Common myeloid progenitor, CD34-positive (primary cell): Measurements from ENCODE around the gene SNRPF.

Experiments
- CTCF ChIA-PET: fragments of 350-600 bp; sonication (Branson Sonifier 250); formaldehyde crosslinking; loops from one replicate; lab custom pipeline; 2021; ENCODE audit warnings: antibody characterized with exemption; lab: Charles Lee
- POLR2A ChIA-PET: fragments of 350-600 bp; sonication (Branson Sonifier 250); formaldehyde crosslinking; loops from one replicate; lab custom pipeline; 2021; ENCODE audit warnings: antibody characterized with exemption; lab: Charles Lee
- DNase-seq, 3 donors: peaks; one replicate each; pipeline versions ENCODE4 v3.0.0 to v3.0.0-alpha.2; 2013
- H3K27ac ChIP-seq, 2 experiments: 1 replicate in 1 of 2; 2 replicates in 1 of 2; pipeline ENCODE4 v1.7.0; 2013; ENCODE audit warnings: inconsistent platforms in 2 of 2, low read length in 2 of 2, mild to moderate bottlenecking in 2 of 2, low read depth in 1 of 2, moderate library complexity in 1 of 2; ENCODE audit not compliant: severe bottlenecking in 2 of 2, insufficient read depth in 1 of 2, poor library complexity in 1 of 2
- H3K27me3 ChIP-seq, 5 experiments: replicated peaks in 2 of 5; 1 replicate in 3 of 5; 2 replicates in 2 of 5; pipeline versions ENCODE4 v1.6.1 to v1.7.0; 2013; ENCODE audit warnings: low read length in 4 of 5, mild to moderate bottlenecking in 2 of 5, moderate library complexity in 2 of 5, inconsistent platforms in 1 of 5; ENCODE audit not compliant: insufficient read depth in 5 of 5, control insufficient read depth in 4 of 5
- H3K36me3 ChIP-seq, 4 experiments: 1 replicate in 2 of 4; 2 replicates in 2 of 4; pipeline versions ENCODE4 v1.6.1 to v1.7.0; 2013; ENCODE audit warnings: low read length in 3 of 4, control low read depth in 1 of 4, mild to moderate bottlenecking in 1 of 4; ENCODE audit not compliant: control insufficient read depth in 4 of 4, insufficient read depth in 4 of 4
- H3K4me1 ChIP-seq, 4 experiments: 1 replicate in 3 of 4; 2 replicates in 1 of 4; pipeline versions ENCODE4 v1.6.1 to v1.7.1; 2013; ENCODE audit warnings: low read length in 3 of 4, mild to moderate bottlenecking in 3 of 4, control low read depth in 1 of 4, inconsistent platforms in 1 of 4, moderate library complexity in 1 of 4; ENCODE audit not compliant: control insufficient read depth in 4 of 4, insufficient read depth in 4 of 4; ENCODE audit errors: control extremely low read depth in 1 of 4
- H3K4me3 ChIP-seq, 7 experiments: 1 replicate in 4 of 7; 2 replicates in 3 of 7; pipeline versions ENCODE4 v1.5.1 to v1.7.0; 2013; ENCODE audit warnings: mild to moderate bottlenecking in 7 of 7, low read length in 6 of 7, moderate library complexity in 6 of 7, inconsistent platforms in 2 of 7, low read depth in 2 of 7, control low read depth in 1 of 7; ENCODE audit not compliant: insufficient read depth in 4 of 7, control insufficient read depth in 1 of 7; ENCODE audit errors: extremely low read depth in 1 of 7
- H3K9me3 ChIP-seq, 5 experiments: 1 replicate in 4 of 5; 2 replicates in 1 of 5; pipeline versions ENCODE4 v1.6.1 to v1.7.1; 2013; ENCODE audit warnings: low read length in 4 of 5, mild to moderate bottlenecking in 2 of 5, inconsistent platforms in 1 of 5, low read depth in 1 of 5, moderate library complexity in 1 of 5; ENCODE audit not compliant: control insufficient read depth in 4 of 5, insufficient read depth in 2 of 5; ENCODE audit errors: control extremely low read depth in 1 of 5
- WGBS: methylation state at CpG from one replicate; pipeline ENCODE4 v1.1.5; 2013; ENCODE audit not compliant: insufficient coverage; 5-methylcytosine and 5-hydroxymethylcytosine counted together

The SNRPF gene

GRCh38 chr12:95880895-95881294 is 22.1 kb downstream of the SNRPF start:
- Histone ChIP-seq H3K4me1 (no peaks in the 10 kb centered on the region), H3K36me3 (no peaks in the 10 kb centered on the region), H3K4me3 (no peak overlapping the region), H3K27ac (no peak overlapping the region), H3K27me3 (peaks cover 0 to 3% (median 0%) of the 10 kb centered on the region in 5 experiments), H3K9me3 (peaks cover 0 to 4% (median 0%) of the 10 kb centered on the region in 5 experiments)
- ChIA-PET POLR2A (no interaction called here), CTCF (no interaction called here)
- no peak for DNase-seq
- no CpG with 5 or more reads among the region's 1 CpG for WGBS

DNA sequence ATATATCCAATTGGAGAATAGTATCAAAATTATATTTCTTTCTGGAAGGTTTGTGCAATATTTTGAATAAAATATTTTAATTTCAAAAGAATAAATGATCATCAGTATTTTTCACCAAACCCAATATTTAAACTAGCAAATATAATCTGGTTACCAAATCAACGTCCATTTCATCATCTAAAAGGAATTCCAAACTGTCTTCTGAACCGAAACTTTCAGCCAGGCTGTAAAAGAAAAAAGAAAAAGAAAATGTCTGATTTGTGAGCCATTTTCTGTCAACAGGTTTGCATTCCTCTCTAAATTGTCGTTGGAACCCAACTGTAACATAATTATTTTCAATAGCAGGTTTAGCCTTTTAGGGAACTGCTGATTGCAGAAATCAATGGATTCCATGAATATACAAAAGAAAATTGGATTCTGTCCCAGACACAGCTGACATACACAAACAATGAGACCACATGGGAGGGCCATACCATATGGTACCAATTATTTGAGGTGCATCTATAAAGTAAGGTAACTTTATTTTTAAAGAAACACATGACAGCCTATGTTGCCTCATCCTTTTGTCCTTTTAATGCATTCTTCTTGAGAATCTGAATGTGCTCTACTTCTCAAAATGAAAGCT is 22.7 kb downstream of the SNRPF start:
- H3K36me3 ChIP-seq, result no peaks in the 10 kb centered on the region
- peaks cover 0 to 3% (median 0%) of the 10 kb centered on the region in 5 experiments for H3K27me3 ChIP-seq
- ChIA-PET CTCF (no interaction called here), POLR2A (no interaction called here)
- H3K9me3 ChIP-seq, result peaks cover 0 to 4% (median 0%) of the 10 kb centered on the region in 5 experiments
- H3K27ac ChIP-seq, result no peak overlapping the region
- no peaks in the 10 kb centered on the region for H3K4me1 ChIP-seq
- no peak overlapping the region for H3K4me3 ChIP-seq
- 100% methylated on average over 1 of the region's 3 CpGs for WGBS
- DNase-seq, result no peak

DNA sequence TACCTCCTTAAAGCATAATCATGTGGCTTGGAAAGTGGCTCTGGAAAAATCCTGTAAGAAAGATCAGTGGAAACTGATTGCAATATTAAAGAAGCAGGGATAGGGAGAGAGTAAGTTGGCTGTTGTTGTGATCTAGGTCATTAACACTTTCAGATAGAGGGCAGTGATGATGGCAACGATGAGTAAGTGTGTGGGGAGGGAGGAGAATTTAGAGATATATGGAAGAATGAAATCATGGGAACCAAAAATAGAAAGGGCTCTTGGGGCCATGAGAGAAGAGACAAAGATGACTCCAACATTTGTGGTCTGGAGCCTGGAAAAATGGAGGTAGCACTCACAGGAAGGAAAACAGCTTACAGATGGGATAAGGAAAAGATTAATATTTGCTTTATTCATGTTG is 23.3 kb downstream of the SNRPF start:
- Histone ChIP-seq H3K27ac (no peak overlapping the region), H3K4me3 (no peak overlapping the region), H3K27me3 (peaks cover 0 to 3% (median 0%) of the 10 kb centered on the region in 5 experiments), H3K9me3 (peaks cover 0 to 4% (median 0%) of the 10 kb centered on the region in 5 experiments), H3K36me3 (no peaks in the 10 kb centered on the region), H3K4me1 (no peaks in the 10 kb centered on the region)
- no peak for DNase-seq
- ChIA-PET CTCF (interaction anchor here (1.7 kb wide), 1 partner anchor 9 kb away, joined by 4 read pairs; no protein-coding TSS in a partner anchor), POLR2A (no interaction called here)
- WGBS, result 91% methylated on average over 1 of the region's 1 CpG

GRCh38 chr12:95882873-95883272 is 24.1 kb downstream of the SNRPF start:
- WGBS, result 93% methylated on average over 4 of the region's 4 CpGs
- Histone ChIP-seq H3K4me1 (no peaks in the 10 kb centered on the region), H3K4me3 (no peak overlapping the region), H3K27ac (no peak overlapping the region), H3K27me3 (peaks cover 0 to 3% (median 0%) of the 10 kb centered on the region in 5 experiments), H3K36me3 (no peaks in the 10 kb centered on the region), H3K9me3 (peaks cover 0 to 4% (median 0%) of the 10 kb centered on the region in 5 experiments)
- ChIA-PET POLR2A (no interaction called here), CTCF (interaction anchor here (1.7 kb wide), 1 partner anchor 10 kb away, joined by 4 read pairs; no protein-coding TSS in a partner anchor)
- DNase-seq, result no peak

GRCh38 chr12:95884998-95885397 is 26.2 kb downstream of the SNRPF start:
- DNase-seq, result no peak
- WGBS, result 55% methylated on average over 3 of the region's 3 CpGs
- POLR2A ChIA-PET, result no interaction called here
- Histone ChIP-seq H3K36me3 (no peaks in the 10 kb centered on the region), H3K27me3 (peaks cover 0 to 3% (median 0%) of the 10 kb centered on the region in 5 experiments), H3K27ac (no peak overlapping the region), H3K9me3 (peaks cover 0 to 4% (median 0%) of the 10 kb centered on the region in 5 experiments), H3K4me3 (no peak overlapping the region), H3K4me1 (no peaks in the 10 kb centered on the region)
- CTCF ChIA-PET, result no interaction called here

- peaks cover 0 to 4% (median 0%) of the 10 kb centered on the region in 5 experiments for H3K9me3 ChIP-seq
- H3K27ac ChIP-seq, result no peak overlapping the region
- POLR2A ChIA-PET, result no interaction called here
- no peaks in the 10 kb centered on the region for H3K4me1 ChIP-seq
- CTCF ChIA-PET, result no interaction called here
- 94% methylated on average over 5 of the region's 5 CpGs for WGBS
- no peak overlapping the region for H3K4me3 ChIP-seq
- DNase-seq, result no peak
- H3K36me3 ChIP-seq, result no peaks in the 10 kb centered on the region
- no peaks in the 10 kb centered on the region for H3K27me3 ChIP-seq
These were observed 28.6 kb downstream of the SNRPF start for GRCh38 chr12:95887311-95887710.

GRCh38 chr12:95890958-95891357 is 32.2 kb downstream of the SNRPF start:
- Histone ChIP-seq H3K27me3 (no peaks in the 10 kb centered on the region), H3K4me1 (no peaks in the 10 kb centered on the region), H3K36me3 (no peaks in the 10 kb centered on the region), H3K4me3 (no peak overlapping the region), H3K9me3 (peaks cover 0 to 3% (median 0%) of the 10 kb centered on the region in 5 experiments), H3K27ac (no peak overlapping the region)
- ChIA-PET POLR2A (no interaction called here), CTCF (no interaction called here)
- WGBS, result no CpG with 5 or more reads among the region's 3 CpGs
- no peak for DNase-seq
